Peyer's patch (tissue), 4 donors: ENCODE results near the gene TTLL5.

Experiments
- CTCF ChIP-seq, 6 experiments: fragments of 450-650 bp in 4 of 6; fragments of 200-600 bp in 2 of 6; sonication (generic) in 1 of 6; IDR thresholded peaks; one replicate each; pipeline ENCODE4 v1.5.1; 2017 to 2019; ENCODE audit warnings: antibody characterized with exemption in 6 of 6, mild to moderate bottlenecking in 3 of 6, moderate library complexity in 1 of 6
- POLR2A ChIP-seq, 2 donors: fragments of 450-650 bp; IDR thresholded peaks; one replicate each; pipeline ENCODE4 v1.5.1; 2017; ENCODE audit warnings: antibody characterized with exemption in 2 of 2, mild to moderate bottlenecking in 2 of 2, moderate library complexity in 2 of 2

- TF ChIP-seq CTCF (IDR thresholded peaks at IDR 0.05) (no peak), POLR2A (IDR thresholded peaks at IDR 0.05) (no peak)
Measured at GRCh38 chr14:75773046-75773445, 112.0 kb downstream of the TTLL5 start.
